Adrenal gland (tissue), 12 donors: ENCODE measurements around the gene CZIB. TPM values are rescaled to one million over a fixed set of nuclear protein-coding genes. Genes with fewer than 3 reads are reported as not detected.

Experiments used
- DNase-seq, 7 donors: peaks; one replicate each; pipeline ENCODE4 v3.0.0-alpha.2; 2019 to 2020
- H3K27ac ChIP-seq, 5 donors: fragments of 200-600 bp; sonication (generic) in 4 of 5; 1 replicate in 3 of 5; 2 replicates in 2 of 5; pipeline versions ENCODE4 v1.5.1 to v1.8.0; 2016 to 2020; ENCODE audit warnings: mild to moderate bottlenecking in 1 of 5
- H3K27me3 ChIP-seq: fragments of 200-600 bp; 2 replicates; pipeline ENCODE4 v1.8.0; 2021
- H3K36me3 ChIP-seq, 2 donors: fragments of 200-600 bp; replicated peaks in 1 of 2; 1 replicate in 1 of 2; 2 replicates in 1 of 2; pipeline versions ENCODE4 v1.5.1 to v1.8.0; 2018 to 2022
- H3K4me1 ChIP-seq, 2 donors: fragments of 200-600 bp; replicated peaks in 1 of 2; 1 replicate in 1 of 2; 2 replicates in 1 of 2; pipeline versions ENCODE4 v1.5.1 to v1.8.0; 2018 to 2021
- H3K4me3 ChIP-seq, 4 donors: fragments of 200-600 bp; sonication (generic) in 3 of 4; one replicate each; pipeline ENCODE4 v1.5.1; 2016 to 2018
- H3K9me3 ChIP-seq, 3 donors: fragments of 200-600 bp; sonication (generic) in 1 of 3; replicated peaks in 1 of 3; 1 replicate in 2 of 3; 2 replicates in 1 of 3; pipeline versions ENCODE4 v1.5.1 to v1.8.0; 2016 to 2021
- POLR2A ChIP-seq, 2 donors: fragments of 450-650 bp; IDR thresholded peaks; one replicate each; pipeline ENCODE4 v1.6.1; 2017; ENCODE audit warnings: antibody characterized with exemption in 2 of 2, mild to moderate bottlenecking in 2 of 2, moderate library complexity in 1 of 2
- whole genome bisulfite sequencing, 4 donors: extraction: QIAGEN DNeasy Blood & Tissue Kit in 2 of 4; methylation state at CpG; one replicate each; pipeline versions ENCODE4 v1.1.5 to v1.1.7; 2013 to 2017; 5-methylcytosine and 5-hydroxymethylcytosine counted together
- intact Hi-C, 2 donors: fragments of 100-400 bp; cut with DNase I; formaldehyde crosslinking; loops; one replicate each; pipeline versions ENCODE4 v1.14.1 to v1.15.0; 2022 to 2023
- polyA plus RNA-seq, 3 donors: library from polyadenylated mRNA; stranded (reverse); fragments of 200-250 nt in 2 of 3; fragments of 350-450 nt in 1 of 3; fragmentation: Illumina TruSeq in 1 of 3; extraction: RNeasy Lipid Tissue Mini Kit (QIAGEN cat#74804) in 1 of 3; gene quantifications; one replicate each; pipeline ENCODE4 v1.2.3, GENCODE V29; 2013 to 2014
- total RNA-seq, 9 donors: library from RNA; depleted of rRNA in 4 of 9; stranded (reverse); fragments of >200 nt in 4 of 9; fragments of 120-200 nt in 1 of 9; fragmentation: NEBNext Ultra II Directional in 1 of 9; extraction: Animal tissue kit (Norgen Biotek cat#: 25700) in 1 of 9; gene quantifications; one replicate each; pipeline versions ENCODE4 v1.1.0 to v1.2.4, GENCODE V29; 2013 to 2023
- TF ChIP-seq, protein P1 (sequence below), 6 experiments: fragments of 450-650 bp in 4 of 6; fragments of 200-600 bp in 2 of 6; sonication (generic) in 1 of 6; IDR thresholded peaks; 1 replicate in 5 of 6; 2 replicates in 1 of 6; pipeline versions ENCODE4 v1.5.1 to v1.8.0; 2016 to 2021; ENCODE audit warnings: antibody characterized with exemption in 6 of 6, mild to moderate bottlenecking in 2 of 6, moderate library complexity in 1 of 6
- donor health status: healthy with polysubstance abuse.
- donor health status: Bipolar disorder and iron deficiency.
- donor health status: DM: yes; HTN: yes; CAD: no.
- donor health status: DM: no; HTN: no; CAD: no.
- donor health status: DM: no; HTN: no; CAD: no.
- donor health status: DM: yes; HTN: yes; CAD: no.

Gene CZIB
- total and polyA plus RNA-seq, 12 donors = 21.2 to 108 (median 58.9) TPM

DNA sequence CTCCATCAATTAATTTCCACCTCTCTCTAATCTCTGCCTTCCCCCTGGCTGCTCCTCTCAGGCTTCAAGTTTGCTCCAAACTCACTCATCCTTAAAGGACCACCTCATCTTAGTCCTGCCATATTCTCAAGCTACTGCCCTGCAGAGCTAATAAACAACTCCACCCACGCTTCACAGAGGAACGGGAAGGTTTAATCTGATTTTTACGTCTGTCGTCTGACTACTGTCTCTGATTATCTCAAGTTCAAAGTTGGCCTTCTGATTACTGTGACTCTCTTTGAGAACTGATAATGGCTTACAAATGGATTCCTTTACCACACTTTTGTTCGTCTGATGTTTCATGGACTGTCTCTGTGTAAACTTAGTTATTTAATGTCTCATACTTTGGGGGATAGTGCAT lies 31.4 kb downstream of the CZIB start:
- Histone ChIP-seq H3K27me3 (no peaks in the 10 kb centered on the region), H3K4me1 (no peaks in the 10 kb centered on the region), H3K27ac (no peak overlapping the region), H3K4me3 (no peak overlapping the region), H3K36me3 (no peaks in the 10 kb centered on the region), H3K9me3 (no peaks in the 10 kb centered on the region)
- TF ChIP-seq, protein P1, sequence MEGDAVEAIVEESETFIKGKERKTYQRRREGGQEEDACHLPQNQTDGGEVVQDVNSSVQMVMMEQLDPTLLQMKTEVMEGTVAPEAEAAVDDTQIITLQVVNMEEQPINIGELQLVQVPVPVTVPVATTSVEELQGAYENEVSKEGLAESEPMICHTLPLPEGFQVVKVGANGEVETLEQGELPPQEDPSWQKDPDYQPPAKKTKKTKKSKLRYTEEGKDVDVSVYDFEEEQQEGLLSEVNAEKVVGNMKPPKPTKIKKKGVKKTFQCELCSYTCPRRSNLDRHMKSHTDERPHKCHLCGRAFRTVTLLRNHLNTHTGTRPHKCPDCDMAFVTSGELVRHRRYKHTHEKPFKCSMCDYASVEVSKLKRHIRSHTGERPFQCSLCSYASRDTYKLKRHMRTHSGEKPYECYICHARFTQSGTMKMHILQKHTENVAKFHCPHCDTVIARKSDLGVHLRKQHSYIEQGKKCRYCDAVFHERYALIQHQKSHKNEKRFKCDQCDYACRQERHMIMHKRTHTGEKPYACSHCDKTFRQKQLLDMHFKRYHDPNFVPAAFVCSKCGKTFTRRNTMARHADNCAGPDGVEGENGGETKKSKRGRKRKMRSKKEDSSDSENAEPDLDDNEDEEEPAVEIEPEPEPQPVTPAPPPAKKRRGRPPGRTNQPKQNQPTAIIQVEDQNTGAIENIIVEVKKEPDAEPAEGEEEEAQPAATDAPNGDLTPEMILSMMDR (IDR thresholded peaks at IDR 0.05) = no peak
- no peak for TF ChIP-seq POLR2A (IDR thresholded peaks at IDR 0.05)
- intact Hi-C loops = no loop called here
- WGBS, 4 donors = 43 to 69% (median 66%) methylated on average over 5 of the region's 5 CpGs
- DNase-seq = no peak

DNA sequence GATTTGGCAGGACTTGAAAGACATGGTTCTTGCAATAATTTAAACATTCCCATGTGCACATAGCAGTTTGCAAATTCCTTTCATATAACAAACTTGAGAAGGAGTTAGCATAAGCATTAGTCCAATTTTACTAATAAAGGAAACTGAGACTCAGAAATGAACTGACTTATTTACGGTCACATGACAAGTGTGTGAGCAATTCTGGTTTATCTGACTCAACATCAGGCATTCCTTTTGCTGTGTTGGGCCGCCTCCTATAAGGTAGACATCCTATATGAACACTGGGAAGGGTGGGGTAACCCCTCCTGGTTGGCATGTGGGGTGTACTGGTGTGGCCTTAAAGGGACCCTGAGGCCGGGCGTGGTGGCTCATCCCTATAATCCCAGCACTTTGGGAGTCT lies 32.3 kb downstream of the CZIB start:
- H3K4me1 ChIP-seq = no peaks in the 10 kb centered on the region
- no peak overlapping the region for H3K27ac ChIP-seq
- TF ChIP-seq, protein P1 (IDR thresholded peaks at IDR 0.05) = no peak
- no peak for TF ChIP-seq POLR2A (IDR thresholded peaks at IDR 0.05)
- no peaks in the 10 kb centered on the region for H3K27me3 ChIP-seq
- no peaks in the 10 kb centered on the region for H3K36me3 ChIP-seq
- intact Hi-C loops = no loop called here
- no peaks in the 10 kb centered on the region for H3K9me3 ChIP-seq
- no peak overlapping the region for H3K4me3 ChIP-seq
- no peak for DNase-seq
- 80 to 91% (median 87%) methylated on average over 4 of the region's 4 CpGs for WGBS, 4 donors

DNA sequence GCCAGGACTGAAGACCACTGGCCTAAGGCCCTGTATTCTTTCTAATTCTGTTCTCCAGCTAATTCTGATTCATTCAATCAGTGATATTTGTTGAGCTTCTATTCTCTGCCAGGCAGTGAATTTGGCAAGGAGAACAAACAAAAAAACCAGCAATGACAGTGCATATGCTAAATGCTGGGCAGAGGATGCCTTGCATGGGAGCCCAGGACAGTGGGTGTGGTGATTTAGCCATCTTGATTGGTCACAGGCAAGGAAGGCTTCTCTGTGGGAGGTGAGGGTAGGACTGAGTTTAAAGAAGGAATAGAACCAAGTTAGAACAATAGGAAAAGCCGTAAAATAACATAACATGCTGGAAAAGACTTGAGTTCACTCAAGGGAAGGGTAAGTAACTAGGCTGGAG lies 33.0 kb downstream of the CZIB start:
- Histone ChIP-seq H3K9me3 (no peaks in the 10 kb centered on the region), H3K36me3 (no peaks in the 10 kb centered on the region), H3K4me1 (no peaks in the 10 kb centered on the region), H3K27me3 (no peaks in the 10 kb centered on the region), H3K4me3 (no peak overlapping the region), H3K27ac (no peak overlapping the region)
- DNase-seq = no peak
- WGBS, 4 donors = 73 to 86% (median 75%) methylated on average over 1 of the region's 1 CpG
- intact Hi-C loops = no loop called here
- TF ChIP-seq POLR2A (IDR thresholded peaks at IDR 0.05) = no peak
- TF ChIP-seq, protein P1 (IDR thresholded peaks at IDR 0.05) = no peak

DNA sequence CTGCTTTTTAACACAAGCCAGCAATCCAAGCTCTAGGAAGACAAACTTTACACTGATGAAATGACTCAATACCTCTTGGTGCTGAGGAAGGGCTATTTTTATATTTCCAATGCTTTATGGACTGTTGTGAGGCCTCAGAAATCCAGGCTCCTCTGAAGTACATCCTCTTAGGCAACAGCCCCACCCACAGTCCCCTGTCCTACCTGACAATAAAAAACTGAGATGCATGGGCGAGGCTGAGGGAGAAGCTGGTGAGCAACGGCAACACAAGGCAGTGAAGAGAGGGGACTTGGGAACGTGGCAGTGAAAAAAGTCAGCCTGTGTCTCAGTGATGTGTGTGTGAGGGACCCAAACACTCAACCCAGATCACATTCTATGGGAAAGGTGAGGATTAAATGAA lies 33.9 kb downstream of the CZIB start:
- no peak overlapping the region for H3K4me3 ChIP-seq
- H3K36me3 ChIP-seq = no peaks in the 10 kb centered on the region
- H3K4me1 ChIP-seq = no peaks in the 10 kb centered on the region
- H3K27me3 ChIP-seq = no peaks in the 10 kb centered on the region
- intact Hi-C loops = no loop called here
- H3K9me3 ChIP-seq = no peaks in the 10 kb centered on the region
- DNase-seq = no peak
- WGBS, 4 donors = 69 to 74% (median 73%) methylated on average over 3 of the region's 3 CpGs
- TF ChIP-seq POLR2A (IDR thresholded peaks at IDR 0.05) = no peak
- TF ChIP-seq, protein P1 (IDR thresholded peaks at IDR 0.05) = no peak
- H3K27ac ChIP-seq = no peak overlapping the region
